Stimulated activated naive CD4-positive, alpha-beta T cell (primary cell): ENCODE data around the gene NOLC1.

ENCODE experiments used
- DNase-seq, 6 experiments: peaks; one replicate each; lab custom pipeline; 2025; lab: John Stamatoyannopoulos, UW

NOLC1 gene

DNA sequence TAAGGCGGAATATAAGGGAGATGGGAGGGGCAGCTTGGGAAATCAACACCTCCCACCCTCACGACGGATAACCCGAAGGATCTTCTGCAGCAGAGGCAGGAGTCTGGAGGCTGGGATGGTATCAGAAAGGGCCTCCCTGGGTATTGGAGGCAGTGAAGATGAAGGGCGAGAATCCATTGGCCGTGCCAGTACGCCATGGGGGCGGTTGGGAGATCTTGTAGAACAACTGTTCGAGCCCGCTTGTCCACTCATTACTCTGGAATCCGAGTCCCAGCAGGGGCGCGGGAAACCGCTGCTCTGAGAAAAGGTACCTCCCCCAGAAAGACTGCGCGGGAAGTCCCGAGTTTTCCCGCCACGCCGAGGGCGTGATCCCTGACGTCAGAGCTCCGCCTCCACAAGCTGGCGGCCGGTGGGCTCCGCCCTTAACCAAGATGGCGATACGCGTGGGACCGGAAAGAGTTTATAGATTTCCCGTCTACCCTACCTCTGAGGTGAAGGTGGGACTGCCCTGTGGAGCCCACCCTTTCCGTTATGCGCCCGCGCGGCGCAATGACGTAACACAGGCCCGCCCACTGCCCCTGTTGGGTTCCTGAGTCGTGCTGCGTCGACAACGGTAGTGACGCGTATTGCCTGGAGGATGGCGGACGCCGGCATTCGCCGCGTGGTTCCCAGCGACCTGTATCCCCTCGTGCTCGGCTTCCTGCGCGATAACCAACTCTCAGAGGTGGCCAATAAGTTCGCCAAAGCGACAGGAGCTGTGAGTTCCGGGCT lies at the start of gene NOLC1:
TSS of gene NOLC1 (plus strand) at position 616 of the 771 bp plus-strand sequence. CDS start at position 638, 22 bp downstream.
- DNase-seq: peak; percentile 98 to 100 (median 99)

DNA sequence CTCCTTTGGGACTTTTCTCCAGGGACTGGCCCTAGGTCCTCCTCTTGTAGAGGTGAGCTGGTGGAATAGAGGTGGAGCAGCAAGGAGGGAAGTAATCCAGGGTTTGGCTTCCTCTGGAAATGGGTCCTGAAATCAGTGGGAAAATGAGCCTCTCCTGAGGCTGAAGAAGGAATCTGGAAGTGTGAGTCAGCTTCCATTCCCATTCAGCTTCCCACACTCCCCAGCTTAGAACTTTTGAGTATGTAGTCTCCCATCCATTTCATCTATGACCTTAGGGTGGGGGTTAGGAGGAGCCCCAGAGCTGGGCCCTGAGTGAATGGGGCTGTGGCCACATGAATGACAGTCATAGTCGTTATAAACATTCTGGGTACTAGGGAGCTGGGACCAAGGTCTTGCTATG lies 49.8 kb upstream of the NOLC1 start:
- no peak for DNase-seq

DNA sequence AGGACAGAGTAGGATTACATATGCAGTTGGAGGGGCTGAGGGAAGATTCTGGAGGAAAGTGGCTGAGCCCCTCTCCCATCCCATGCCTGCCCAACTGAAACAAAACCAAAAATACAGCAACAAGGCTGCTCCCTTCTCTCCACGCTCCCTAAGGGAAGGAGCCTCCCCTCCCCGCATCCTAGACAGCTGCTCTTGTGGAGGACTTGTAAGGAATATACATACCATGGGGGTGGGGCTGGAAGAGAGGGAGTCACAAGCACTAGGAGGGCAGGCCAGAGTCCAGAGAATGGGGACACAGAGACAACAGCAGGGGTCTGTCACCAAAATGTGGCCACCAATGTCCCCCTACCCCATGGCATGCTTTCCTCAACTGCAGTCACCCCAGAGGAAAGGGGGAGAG lies 45.2 kb upstream of the NOLC1 start:
- no peak for DNase-seq

DNA sequence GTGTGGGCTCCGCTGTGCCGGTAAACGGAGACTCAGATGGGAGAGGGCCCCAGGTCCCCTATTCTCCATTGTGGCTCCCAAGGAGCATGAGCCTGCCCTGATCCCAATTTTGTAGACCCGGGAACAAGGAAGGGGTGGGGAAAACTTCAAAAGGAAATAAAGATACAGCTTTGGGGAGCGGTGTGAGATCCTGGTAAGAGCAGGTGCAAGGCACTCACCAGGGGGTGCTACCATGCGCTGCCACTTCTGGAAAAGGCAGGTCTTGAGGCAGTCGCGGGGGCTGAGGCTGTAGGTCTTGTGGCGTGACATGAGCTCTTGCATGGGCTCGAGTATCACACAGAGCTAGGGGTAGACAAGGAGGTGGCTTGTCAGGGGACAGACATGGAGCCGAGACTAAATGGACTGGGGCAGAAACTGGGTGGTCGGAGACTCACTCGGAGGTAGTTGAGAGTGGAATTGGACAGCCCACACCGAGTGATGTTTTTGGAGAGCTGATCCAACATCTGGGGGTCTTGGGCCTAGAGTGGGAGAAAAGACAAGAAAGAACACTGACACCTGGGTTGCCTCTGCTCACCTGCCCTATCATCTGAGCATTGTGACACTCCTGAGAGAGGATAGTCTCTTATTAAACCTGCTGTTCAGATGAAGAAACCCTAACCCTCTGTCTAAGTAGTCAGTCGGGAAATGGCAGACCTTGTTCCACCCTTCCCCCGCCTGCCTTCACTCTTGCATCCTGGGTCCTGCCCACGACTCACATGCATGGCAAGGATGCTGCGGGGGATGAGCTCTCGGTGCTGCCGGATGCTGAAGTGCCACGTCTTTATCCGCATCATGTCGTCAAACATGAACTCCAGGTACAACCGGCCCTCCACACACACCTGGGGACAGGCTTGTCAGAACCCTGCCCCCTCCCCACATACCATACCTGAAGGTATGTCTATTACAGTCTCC lies 42.7 kb upstream of the NOLC1 start:
- no peak for DNase-seq

DNA sequence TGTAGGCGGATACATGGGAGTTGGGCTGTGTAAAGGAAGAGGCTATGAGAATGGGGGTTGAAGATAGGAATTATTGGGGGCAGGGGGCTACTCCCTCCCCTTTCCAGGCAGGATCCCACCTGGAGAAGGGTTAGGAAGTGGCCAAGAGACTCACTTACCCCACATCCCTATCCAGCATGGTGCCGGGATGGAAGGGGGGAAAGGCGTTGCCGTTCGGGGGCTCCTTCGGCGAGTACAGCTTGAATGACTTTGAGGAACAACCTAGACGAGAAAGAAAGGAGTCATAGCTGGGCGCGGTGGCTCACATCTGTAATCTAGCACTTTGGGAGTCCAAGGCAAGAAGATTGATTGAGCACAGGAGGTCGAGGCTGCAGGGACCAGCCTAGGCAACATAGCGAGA lies 40.9 kb upstream of the NOLC1 start:
- no peak for DNase-seq

DNA sequence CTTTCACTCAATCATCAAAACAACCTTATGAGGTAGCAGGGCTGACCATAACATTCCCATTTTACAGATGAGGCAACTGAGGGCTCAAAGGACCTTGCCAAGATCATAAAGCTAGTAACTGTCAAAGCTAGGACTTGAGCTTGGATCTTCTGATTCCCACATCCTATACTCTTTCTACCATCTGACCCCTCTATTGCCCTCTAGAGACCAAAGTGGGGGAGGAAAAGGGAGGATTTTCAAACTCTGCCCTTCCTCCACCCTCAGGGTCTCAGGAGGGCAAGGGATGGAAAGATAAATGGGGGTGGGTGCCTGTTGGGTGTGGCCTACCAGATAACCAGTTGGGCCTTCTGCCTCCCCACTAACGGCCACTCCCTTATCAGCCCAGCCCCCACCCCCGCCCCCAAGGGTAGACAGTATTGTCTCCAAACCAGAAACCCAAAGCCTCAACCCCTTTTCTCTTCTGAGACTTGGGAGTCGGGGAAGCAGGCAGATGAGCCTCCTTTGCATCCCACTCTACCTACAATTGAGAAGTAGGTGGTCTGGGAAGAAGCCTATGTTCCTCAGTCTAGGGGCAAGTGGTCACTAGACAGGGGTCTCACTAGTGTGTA lies 39.9 kb upstream of the NOLC1 start:
- DNase-seq: no peak

DNA sequence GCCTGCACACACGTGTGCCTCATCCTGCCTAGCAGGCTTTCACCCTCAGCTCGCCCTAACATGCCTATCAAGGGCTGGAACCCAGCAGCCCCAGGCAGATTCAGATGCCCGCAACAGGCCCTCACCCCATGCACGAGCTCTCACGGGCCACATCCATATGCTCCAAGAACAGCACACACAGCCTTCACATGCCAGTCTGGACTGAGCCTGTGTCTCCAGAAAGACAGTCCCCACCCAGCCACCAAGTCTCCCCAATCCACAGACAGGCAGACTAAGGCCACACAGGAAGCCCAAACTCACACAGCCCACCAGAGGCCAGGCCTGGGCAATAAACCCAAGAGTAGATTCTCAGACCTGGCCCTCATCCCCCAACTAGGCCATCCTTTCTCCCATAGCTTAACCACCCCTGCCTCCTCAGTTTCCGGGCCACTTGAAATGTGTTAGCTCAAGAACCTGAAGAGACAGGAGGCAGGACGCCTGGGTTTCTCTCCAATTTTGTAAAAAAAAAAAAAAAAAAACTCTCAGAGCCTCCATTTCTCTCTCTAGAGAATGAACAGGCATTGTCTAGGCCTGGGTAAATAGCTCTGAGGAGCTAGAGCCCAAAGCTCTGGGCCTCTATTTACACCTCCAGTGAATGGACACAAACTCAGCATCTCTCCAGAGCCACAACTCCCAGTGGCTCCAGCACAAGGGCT lies 38.8 kb upstream of the NOLC1 start:
- peak in 1 of 6 experiments; percentile 17 for DNase-seq

DNA sequence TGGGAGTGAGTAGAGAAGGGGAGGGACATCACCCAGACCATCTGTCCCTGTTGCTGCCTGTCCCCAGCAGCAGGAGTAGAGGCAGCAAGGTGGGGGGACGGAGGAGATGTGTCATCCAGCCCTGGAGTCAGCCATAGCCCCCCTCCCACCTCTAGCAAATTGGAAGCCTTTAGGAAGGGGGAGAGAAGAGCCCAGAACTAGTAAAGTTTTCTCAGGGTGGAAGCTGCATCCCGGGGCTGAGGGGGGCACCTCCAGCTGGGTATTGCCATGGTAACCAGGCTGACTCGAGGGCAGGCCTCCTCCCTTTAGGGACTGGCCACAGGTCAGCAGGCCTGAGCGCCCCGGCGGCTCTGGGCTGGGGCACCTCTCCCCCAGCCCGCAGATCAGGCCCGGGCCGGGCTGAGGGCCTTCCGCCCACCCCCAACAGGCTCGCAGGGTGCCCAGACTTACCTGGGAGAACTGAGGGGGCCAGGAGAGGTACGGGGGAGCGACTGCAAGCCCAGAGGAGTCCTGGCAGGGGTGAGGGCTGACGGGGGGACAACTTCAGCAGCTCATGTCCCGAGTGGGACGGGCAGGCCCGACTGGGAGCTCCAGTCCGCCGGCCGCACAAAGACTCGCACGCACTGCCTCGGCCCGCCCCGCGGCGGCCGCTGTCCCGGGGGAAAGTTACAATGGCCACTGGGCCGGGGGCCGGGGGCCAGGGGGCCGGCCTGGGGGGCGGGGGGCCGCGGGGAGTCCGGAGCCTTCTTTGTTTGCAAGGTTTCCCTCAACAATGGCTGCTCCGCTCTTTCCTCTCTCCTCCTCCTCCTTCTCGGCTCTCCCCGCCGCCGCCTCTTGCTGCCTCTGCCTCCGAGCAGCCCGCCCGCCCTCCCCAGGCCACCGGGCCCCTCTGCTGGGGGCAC lies 38.0 kb upstream of the NOLC1 start:
- DNase-seq: peak in 1 of 6 experiments; percentile 15

DNA sequence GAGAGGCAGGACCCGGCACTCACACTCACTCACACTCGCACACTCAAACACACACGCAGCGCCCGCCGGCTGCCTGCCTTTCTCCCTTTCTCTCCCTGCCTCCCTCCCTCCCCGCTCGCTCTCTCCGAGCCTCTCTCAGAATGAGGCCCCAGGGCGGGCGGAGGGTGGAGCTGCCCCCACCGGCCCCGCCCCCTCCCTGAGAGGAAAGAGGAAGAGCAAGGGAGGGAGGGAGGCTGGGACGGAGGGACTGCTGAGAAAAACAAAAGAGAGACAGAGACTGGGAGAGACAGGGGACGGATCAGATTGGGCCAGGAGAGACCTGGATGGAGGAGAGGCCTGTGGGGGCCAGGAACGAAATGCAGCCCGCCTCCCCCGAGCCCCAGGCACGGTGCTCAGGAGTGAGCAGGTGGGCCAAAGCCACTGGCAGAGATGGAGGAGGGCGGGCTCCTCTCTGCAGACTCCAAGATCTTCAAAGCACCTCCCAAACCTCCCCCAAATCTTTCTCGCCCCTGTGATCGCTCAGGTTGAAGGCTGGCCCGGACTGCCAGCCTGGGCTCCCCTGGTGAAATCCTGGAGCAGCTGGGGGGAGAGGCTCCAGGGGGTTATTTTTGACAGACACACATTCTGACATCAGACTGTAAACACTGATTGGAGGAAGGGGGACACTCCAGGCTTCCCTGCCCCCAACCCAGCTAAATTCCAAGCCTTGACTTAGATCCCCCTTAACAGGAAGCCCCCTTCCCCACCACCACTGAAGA lies 37.1 kb upstream of the NOLC1 start:
- DNase-seq: peak; percentile 51 to 81 (median 75)

DNA sequence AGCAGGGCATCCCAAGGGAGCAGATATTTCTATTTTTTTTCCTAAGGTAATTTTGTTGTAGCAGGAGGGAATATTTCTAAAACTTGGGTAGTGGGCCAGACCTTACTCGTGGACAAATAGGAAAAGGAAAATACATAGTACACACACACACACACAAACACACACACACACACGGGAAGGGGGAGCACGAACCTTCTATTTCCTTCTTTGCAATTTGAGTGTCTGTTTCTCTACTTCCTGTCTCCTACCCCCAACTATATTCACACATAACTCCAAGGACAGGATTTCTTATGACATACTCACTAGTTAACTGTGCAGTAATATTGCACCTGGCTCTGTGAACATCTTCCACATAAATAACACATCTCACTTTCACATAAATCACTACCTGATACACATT lies 36.4 kb upstream of the NOLC1 start:
- peak in 3 of 6 experiments; percentile 18 to 35 (median 22) for DNase-seq

DNA sequence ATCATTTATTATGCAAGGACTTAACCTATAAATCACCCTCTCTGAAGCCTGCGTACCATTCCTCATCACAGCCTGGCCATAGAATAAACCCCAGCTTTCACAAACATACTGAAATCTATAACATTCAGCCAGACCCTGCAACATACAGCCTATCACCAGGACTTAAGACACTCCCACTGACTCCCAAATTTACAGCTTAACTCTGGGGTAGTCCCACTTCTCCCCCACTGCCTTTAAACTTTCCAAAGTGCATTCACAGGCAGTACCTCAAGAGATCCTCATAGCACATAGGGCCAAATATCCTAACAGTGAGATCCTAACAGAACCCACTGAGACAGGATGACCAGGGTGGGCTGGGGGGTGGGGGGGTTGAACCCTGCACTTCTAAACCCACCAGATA lies 35.5 kb upstream of the NOLC1 start:
- no peak for DNase-seq

DNA sequence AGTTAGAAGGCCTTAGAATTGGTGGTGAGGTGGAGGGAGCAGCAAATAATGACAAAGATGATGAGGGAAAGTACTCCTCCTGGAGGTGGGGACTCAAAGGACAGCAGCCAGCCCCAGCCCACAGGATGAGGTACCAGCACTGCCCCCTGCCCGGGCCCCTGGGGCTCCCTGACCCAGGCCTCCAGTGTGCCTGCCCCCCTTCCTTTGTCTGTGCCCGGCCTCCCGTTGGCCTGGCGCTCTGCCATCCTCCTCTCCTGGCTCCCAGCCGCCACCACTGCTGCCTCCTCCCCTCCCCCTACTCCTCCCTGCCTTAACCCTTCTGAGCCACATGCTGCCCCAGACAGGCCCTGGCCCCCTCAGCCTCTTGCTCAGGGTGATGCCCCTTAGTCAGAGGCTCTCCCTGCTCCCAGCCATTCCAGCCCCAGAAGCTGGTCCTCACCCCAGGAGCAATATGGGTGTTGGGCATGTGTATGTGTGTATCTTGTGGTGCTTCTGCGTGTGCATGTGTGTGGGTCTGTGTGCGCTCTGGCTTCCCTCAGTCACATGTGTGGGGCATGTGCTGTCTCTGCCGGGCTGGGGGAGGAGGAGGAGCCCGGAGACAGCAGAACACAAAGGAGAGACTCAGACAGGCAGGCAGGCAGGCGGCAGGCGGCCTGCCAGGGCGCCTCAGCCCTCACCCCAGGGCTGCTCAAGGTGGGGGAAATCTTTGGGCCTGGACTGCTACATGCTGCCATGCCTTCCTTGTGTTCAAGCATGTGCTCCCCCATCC lies 34.6 kb upstream of the NOLC1 start:
- DNase-seq: peak; percentile 58 to 72 (median 64)

DNA sequence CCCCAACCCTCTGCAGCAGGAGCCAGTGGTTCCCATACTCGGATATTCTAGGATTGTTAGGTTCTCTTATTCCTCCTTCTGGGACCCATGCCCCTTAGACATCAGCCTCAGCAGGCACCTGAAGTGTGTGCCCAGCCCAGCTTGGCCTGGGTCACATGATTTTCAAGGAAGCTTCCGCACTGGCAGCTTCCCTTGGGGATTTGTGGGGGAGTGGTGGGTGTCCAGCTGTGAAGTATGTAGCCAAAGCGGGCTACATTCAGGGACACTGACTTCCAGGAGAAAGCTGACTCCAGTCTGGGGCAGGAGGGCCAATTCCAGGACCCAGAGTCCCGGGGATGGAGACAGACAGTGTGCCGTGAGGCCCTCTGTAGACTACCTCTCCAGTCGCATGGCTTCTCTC lies 33.3 kb upstream of the NOLC1 start:
- no peak for DNase-seq

DNA sequence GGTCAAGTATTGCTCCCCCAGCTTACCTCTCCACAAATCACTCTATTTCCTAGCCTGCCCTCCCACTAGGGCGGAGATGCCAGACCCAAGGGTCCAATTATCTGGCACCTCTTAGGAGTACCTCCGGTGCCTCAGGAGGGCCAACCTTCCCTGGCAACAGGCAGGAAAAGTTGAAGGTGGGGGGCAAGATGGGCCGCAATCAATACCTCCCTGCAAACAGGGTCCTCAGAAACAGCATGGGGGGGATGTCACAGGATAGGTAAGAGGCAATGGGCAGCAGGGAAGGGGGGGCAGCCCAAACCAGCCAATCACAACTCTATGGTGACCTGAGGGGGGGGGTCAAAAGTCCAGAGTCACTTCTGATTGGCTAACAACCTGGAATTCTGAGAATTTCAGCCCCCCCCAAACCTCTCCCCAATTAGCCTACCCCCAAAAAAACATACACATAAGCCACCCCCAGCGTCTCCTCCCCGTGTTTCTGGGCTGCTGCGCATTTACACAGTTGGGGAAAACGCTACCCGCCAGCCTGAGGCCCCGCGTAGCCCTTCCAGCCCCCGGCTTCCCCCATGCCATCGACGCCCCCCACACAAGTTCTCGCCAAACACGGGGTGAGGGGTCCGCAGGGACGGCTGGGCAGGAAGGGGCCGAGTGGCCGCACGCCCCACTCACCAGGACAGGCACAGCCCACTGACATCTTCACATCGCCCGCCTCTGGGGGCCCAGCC lies 32.6 kb upstream of the NOLC1 start:
- DNase-seq: peak; percentile 9 to 69 (median 49)

DNA sequence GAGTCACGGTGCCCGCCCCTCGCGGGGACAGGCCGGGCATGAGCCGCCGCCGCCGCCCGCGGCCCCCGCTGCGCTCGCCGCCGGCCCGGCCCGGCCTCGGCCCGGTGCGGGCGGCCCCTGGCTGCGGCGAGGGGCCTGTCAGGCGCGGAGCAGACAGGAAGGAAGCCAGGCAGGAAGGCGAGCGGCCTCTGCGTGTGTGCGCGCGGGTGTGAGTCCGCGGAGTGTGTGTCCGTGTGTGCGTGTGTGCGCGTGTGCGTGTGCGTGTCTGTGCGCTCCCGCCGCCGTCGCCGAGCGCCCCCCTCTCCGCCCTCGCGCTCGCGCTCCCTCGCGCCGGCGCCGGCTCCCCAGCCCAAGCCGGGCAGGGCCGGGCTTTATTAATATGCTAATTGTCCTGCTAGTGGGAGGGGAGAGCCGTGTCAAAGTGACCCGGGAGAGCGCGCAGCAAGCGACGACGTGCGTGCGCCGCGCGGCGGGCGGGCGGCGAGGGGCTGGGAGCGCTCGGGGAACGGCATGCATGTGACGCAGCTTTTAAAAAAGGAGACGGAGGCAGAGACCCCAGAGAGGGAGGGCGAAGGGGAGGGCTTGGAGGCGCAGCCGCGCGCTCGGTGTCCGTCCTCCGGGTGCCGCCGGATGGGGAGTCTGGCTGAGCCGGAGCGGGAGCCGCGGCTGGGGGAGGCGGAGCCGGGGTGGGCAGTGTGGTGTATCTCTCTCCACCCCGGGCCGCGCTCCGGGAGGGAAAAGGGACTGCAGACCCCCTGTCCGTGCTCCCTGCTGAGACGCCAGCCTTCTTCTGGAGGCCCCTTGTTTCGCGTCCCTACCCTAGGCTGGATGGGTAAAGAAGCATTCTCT lies 31.8 kb upstream of the NOLC1 start, which contains the start of gene LDB1:
TSS of gene LDB1 (minus strand) at position 227 of the 849 bp plus-strand sequence. CDS start 258 bp downstream, outside the sequence.
- DNase-seq: peak; percentile 48 to 76 (median 68)

DNA sequence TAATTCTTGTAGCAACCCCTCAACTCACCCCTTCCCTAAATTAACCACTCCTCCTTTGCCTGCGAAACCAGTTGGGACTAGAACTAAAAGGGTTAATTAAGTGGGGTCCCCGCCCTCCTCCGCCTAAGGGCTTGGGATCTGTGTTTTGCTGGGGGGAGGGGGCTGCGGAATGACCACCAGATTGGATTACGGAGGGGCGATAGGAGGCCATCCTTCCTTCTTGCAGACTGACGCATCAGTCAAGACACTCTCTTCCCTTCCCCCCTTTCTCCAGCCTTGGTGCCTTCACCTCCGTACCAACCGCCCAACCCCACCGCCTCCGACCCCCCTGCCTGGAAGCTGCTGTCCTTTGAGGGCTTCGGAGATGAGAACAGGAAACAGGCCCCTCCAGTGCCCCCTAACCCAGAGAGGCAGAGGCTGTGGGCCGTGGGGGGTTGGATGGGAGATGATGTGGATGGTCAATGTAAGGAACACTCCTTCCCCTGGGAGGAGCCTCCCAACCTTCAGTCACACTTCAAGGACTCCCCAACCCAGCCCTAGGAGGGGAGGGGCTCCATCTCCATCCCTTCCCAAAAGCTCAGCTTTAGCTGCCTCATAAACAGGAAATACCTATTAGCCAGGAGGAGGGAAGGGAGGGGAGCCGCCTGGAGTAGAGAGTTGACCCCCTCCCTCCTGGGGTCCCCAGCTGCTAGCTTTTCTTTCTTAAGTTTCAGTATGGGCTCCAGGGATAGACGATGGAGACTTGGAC lies 31.0 kb upstream of the NOLC1 start:
- DNase-seq: peak in 2 of 6 experiments; percentile 27 to 45
